Peyer's patch (tissue), 4 donors: ENCODE results near the gene AVPI1. TPM values are rescaled to one million over a fixed set of nuclear protein-coding genes. Genes with fewer than 3 reads are reported as not detected.

Experiments used
- DNase-seq, 3 donors: peaks; one replicate each; pipeline ENCODE4 v3.0.0-alpha.2; 2017 to 2019
- H3K27ac ChIP-seq, 4 donors: fragments of 200-600 bp; sonication (generic); one replicate each; pipeline ENCODE4 v1.5.1; 2016 to 2019
- H3K27me3 ChIP-seq, 2 donors: fragments of 200-600 bp; sonication (generic); one replicate each; pipeline ENCODE4 v1.5.1; 2019
- H3K36me3 ChIP-seq, 3 donors: fragments of 200-600 bp; sonication (generic); one replicate each; pipeline ENCODE4 v1.5.1; 2016 to 2019
- H3K4me1 ChIP-seq, 4 donors: fragments of 200-600 bp; sonication (generic); one replicate each; pipeline ENCODE4 v1.5.1; 2016 to 2019
- H3K4me3 ChIP-seq, 4 donors: fragments of 200-600 bp; sonication (generic); 1 replicate in 3 of 4; 2 replicates in 1 of 4; pipeline ENCODE4 v1.5.1; 2016 to 2019; ENCODE audit warnings: mild to moderate bottlenecking in 1 of 4
- H3K9me3 ChIP-seq, 4 donors: fragments of 200-600 bp; sonication (generic); one replicate each; pipeline ENCODE4 v1.5.1; 2016 to 2019; ENCODE audit warnings: mild to moderate bottlenecking in 1 of 4
- POLR2A ChIP-seq, 2 donors: fragments of 450-650 bp; IDR thresholded peaks; one replicate each; pipeline ENCODE4 v1.5.1; 2017; ENCODE audit warnings: antibody characterized with exemption in 2 of 2, mild to moderate bottlenecking in 2 of 2, moderate library complexity in 2 of 2
- total RNA-seq, 4 donors: library from RNA; depleted of rRNA; stranded (reverse); fragments of >200 nt; gene quantifications; one replicate each; pipeline ENCODE4 v1.1.0, GENCODE V29; 2016
- TF ChIP-seq, protein P1 (sequence below), 6 experiments: fragments of 450-650 bp in 4 of 6; fragments of 200-600 bp in 2 of 6; sonication (generic) in 1 of 6; IDR thresholded peaks; one replicate each; pipeline ENCODE4 v1.5.1; 2017 to 2019; ENCODE audit warnings: antibody characterized with exemption in 6 of 6, mild to moderate bottlenecking in 3 of 6, moderate library complexity in 1 of 6

AVPI1 gene
- total RNA-seq, 4 donors from 2014 or later: 15.7 to 66.5 (median 47.4) TPM

DNA sequence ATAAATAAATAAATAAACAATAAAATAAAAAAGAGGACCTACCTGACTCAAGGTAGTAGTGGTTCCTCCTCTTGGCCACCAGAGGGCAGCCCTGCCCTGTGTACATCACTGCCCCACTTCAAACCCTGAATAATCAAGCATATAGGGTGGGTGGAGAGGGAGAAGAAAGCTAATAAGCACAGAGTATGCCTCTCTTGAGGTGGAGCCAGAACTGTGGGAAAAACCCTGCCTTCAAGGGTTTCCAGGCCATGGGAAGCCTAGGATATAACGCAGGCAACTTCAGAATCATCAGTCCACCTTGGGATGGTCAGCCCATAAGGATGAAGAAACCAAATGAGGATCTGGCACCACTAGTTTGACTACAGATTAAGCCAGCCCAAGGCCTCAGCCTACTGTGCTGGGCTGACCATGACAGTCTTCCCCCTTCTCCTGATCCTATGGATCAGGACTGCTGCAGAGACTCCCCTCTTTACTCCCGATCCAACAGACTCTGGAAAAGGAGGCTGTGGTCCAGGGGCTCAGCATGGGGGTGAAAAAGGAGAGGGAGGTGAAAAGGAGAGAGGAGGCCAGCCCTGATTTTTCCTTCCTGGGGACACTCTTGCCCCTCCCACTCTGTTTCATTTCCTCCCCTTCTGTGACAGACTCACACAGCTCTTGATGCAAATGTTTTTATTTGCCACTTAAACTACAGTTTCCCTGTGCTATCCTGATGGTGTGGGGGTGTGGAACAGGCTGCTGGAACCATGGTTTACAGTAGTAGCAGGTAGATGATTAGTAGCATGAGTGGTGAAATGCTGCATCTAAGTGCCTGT lies 10.1 kb downstream of the AVPI1 start:
- Histone ChIP-seq H3K27me3 (no peaks in the 10 kb centered on the region), H3K4me3 (no peak overlapping the region), H3K4me1 (peaks cover 0 to 2% (median 0%) of the 10 kb centered on the region in 4 donors), H3K27ac (peak overlapping the region in 2 of 4 donors; percentile 19 to 33), H3K9me3 (no peaks in the 10 kb centered on the region), H3K36me3 (peaks cover 0 to 66% (median 0%) of the 10 kb centered on the region in 3 donors)
- peak; percentile 26 to 69 (median 58) for DNase-seq
- TF ChIP-seq, protein P1, sequence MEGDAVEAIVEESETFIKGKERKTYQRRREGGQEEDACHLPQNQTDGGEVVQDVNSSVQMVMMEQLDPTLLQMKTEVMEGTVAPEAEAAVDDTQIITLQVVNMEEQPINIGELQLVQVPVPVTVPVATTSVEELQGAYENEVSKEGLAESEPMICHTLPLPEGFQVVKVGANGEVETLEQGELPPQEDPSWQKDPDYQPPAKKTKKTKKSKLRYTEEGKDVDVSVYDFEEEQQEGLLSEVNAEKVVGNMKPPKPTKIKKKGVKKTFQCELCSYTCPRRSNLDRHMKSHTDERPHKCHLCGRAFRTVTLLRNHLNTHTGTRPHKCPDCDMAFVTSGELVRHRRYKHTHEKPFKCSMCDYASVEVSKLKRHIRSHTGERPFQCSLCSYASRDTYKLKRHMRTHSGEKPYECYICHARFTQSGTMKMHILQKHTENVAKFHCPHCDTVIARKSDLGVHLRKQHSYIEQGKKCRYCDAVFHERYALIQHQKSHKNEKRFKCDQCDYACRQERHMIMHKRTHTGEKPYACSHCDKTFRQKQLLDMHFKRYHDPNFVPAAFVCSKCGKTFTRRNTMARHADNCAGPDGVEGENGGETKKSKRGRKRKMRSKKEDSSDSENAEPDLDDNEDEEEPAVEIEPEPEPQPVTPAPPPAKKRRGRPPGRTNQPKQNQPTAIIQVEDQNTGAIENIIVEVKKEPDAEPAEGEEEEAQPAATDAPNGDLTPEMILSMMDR (IDR thresholded peaks at IDR 0.05): peak; percentile 55 to 87 (median 80)
- TF ChIP-seq POLR2A (IDR thresholded peaks at IDR 0.05): no peak

GRCh38 chr10:97675222-97675621 lies 11.8 kb downstream of the AVPI1 start:
- Histone ChIP-seq H3K4me3 (no peak overlapping the region), H3K4me1 (no peaks in the 10 kb centered on the region), H3K27me3 (no peaks in the 10 kb centered on the region), H3K9me3 (no peaks in the 10 kb centered on the region), H3K27ac (no peak overlapping the region), H3K36me3 (peaks cover 0 to 78% (median 0%) of the 10 kb centered on the region in 3 donors)
- DNase-seq: no peak
- no peak for TF ChIP-seq POLR2A (IDR thresholded peaks at IDR 0.05)
- TF ChIP-seq, protein P1 (IDR thresholded peaks at IDR 0.05): no peak

DNA sequence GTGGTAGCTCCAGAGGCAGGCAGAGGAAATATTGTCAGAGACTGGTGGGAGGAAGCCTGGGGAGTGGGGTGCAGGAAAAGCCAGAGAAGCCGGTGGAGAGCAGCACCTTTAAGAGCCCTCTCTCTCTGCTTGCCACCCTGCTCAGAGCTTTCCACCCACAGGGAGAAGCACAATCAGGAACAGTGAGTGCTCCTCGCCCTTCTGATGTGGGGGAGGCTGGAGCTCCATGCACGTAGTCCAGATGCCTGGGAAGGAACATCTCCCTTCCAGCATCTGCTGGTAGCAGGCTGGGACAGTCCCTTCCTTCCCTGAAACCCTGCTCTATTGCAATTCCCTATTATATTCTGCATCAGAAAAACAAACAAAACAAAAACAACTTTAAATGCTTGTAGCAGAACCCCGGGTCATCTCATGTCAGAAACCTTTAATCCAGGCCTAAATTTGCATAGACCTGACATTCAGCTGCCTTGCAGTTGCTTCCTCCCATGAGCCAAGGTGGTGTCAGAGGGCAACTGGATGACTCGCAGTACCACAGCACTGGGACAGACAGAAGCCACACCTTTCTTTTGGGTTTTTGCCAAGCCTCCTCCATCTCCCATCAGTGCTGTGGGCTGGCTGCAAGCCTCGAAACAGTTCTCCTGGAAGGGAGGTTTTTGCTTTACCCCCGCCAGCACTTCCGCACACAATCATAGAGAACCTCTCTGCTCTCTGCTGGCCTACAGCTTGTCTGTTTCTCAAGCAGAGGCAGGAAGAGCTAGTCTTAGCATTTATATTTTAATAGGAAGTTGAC lies 13.1 kb downstream of the AVPI1 start:
- TF ChIP-seq POLR2A (IDR thresholded peaks at IDR 0.05): no peak
- TF ChIP-seq, protein P1 (IDR thresholded peaks at IDR 0.05): no peak
- Histone ChIP-seq H3K36me3 (peaks cover 0 to 79% (median 0%) of the 10 kb centered on the region in 3 donors), H3K4me1 (no peaks in the 10 kb centered on the region), H3K9me3 (no peaks in the 10 kb centered on the region), H3K27ac (no peak overlapping the region), H3K27me3 (no peaks in the 10 kb centered on the region), H3K4me3 (no peak overlapping the region)
- no peak for DNase-seq

GRCh38 chr10:97669571-97669970 lies 17.5 kb downstream of the AVPI1 start:
- Histone ChIP-seq H3K36me3 (peaks cover 0 to 72% (median 0%) of the 10 kb centered on the region in 3 donors), H3K4me3 (no peak overlapping the region), H3K9me3 (no peaks in the 10 kb centered on the region), H3K27ac (no peak overlapping the region), H3K27me3 (no peaks in the 10 kb centered on the region), H3K4me1 (peaks cover 0 to 10% (median 0%) of the 10 kb centered on the region in 4 donors)
- no peak for TF ChIP-seq POLR2A (IDR thresholded peaks at IDR 0.05)
- TF ChIP-seq, protein P1 (IDR thresholded peaks at IDR 0.05): no peak
- no peak for DNase-seq

- Histone ChIP-seq H3K27ac (no peak overlapping the region), H3K9me3 (no peaks in the 10 kb centered on the region), H3K4me1 (peaks cover 0 to 11% (median 0%) of the 10 kb centered on the region in 4 donors), H3K27me3 (no peaks in the 10 kb centered on the region), H3K36me3 (peaks cover 0 to 71% (median 0%) of the 10 kb centered on the region in 3 donors), H3K4me3 (no peak overlapping the region)
- DNase-seq: no peak
- no peak for TF ChIP-seq POLR2A (IDR thresholded peaks at IDR 0.05)
- TF ChIP-seq, protein P1 (IDR thresholded peaks at IDR 0.05): no peak
Observed at GRCh38 chr10:97667463-97667862, 19.6 kb downstream of the AVPI1 start.
